ENCODE measurements around the gene SCAMP5.

DNA sequence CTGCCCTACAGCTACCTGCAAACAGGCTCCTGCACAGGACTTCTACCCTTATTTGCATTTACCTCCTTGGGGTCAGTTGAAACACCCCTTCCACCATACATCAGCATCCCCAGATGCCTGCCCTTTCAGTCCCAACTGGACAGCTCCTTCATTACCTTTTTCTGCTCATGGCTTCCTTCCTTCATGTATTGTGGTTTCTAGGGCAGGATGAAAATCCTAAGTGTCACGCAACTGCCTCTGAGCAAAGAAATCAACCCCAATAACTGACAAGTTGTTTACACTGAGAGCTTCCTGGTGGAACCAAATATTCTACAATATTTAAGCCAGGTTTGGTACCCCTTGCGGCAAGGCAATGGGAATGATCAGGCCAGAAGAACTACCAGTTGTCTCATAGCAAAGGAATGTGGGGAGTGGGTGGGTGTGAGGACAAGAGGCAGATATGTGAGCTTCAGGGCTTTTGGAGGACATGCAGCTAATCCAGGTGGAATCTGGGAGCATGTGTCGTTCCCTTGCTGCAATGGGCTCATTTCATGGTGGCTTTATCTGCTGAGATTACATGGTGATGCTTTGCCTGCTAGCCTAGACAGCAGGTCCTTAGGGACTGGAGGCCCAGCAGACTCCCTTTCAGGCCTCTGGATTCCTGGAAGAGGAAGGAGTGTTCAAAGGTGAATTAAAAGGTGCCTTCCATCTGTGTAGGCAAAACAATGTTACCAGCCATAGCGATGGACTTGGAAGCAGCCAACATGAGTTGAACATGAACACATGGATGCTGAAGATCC, 63.0 kb downstream of the SCAMP5 start:
- TF ChIP-seq CTCF (IDR thresholded peaks at IDR 0.05) = no peak
- TF ChIP-seq EZH2 (IDR thresholded peaks at IDR 0.05) = no peak
